ENCODE results near the gene ANK3. TPM values are rescaled to one million over a fixed set of nuclear protein-coding genes. Genes with fewer than 3 reads are reported as not detected.

ANK3 gene
- 1 to 10 TPM; 3.1 to 6.7 TPM for total RNA-seq

DNA sequence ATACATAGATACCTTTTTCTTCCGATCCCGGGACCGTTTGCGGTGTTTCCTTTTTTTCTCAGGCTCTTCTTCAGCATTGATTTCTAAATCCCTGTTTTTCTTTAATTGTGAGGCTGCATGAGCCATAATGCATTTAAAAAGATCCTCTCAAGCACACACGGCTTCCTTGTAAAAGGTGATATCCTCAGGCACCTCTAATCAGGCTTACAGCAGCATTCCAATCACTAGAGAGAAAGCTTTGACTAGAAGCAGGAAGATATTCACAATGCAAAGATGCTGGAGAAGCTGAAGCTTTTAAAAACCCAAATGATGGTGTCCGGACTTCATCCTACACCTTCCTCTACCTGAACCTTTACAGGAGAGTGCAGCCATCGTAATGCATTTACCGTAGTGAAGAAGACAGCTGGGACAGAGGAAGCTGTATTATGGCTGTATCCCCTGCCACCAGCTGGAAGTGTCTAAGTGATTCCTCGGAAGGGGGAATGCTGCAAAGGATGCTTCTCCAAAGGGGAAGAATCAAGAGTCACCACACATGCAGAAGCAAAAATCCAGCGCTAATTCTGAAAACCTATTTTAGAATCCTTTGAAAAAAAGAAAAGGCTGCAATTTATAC, at the start of gene ANK3:
Gene ANK3 (minus strand): TSS at position 463 of the 613 bp plus-strand sequence. CDS start 337 bp downstream, at position 126.

Small RNA genes within 50 kb of the gene (small RNA-seq; reads per million reads assigned to genes)
- gene RF00019, result 0 reads per million in 2 donors
